OCI-LY7 (cell line): ENCODE measurements around the gene HS3ST5. TPM values are rescaled to one million over a fixed set of nuclear protein-coding genes. Genes with fewer than 3 reads are reported as not detected.

ENCODE experiments used
- BruUV-seq: library from RNA; stranded (reverse); fragments of 400-500 nt; replicated peaks from 2 replicates; lab custom pipeline; 2021; lab: Mats Ljungman, UMichigan
- CTCF ChIA-PET: fragments of 300-600 bp; sonication (Branson Sonifier 250); formaldehyde crosslinking; loops from one replicate; lab custom pipeline; 2022; ENCODE audit warnings: antibody characterized with exemption; ENCODE audit not compliant: unreplicated experiment; lab: Charles Lee
- POLR2A ChIA-PET: fragments of 300-600 bp; sonication (Branson Sonifier 250); formaldehyde crosslinking; loops from one replicate; lab custom pipeline; 2022; ENCODE audit warnings: antibody characterized with exemption; lab: Charles Lee
- DNase-seq: peaks from one replicate; pipeline ENCODE4 v3.0.0-alpha.2; 2015; ENCODE audit warnings: low spot score
- H2AFZ ChIP-seq: fragments of 200-600 bp; sonication (generic), shearing (Covaris generic); 2 replicates; pipeline ENCODE4 v1.6.1; 2014; ENCODE audit warnings: mild to moderate bottlenecking, antibody characterized with exemption, low read length, moderate library complexity
- H3K27ac ChIP-seq: fragments of 200-600 bp; sonication (generic); 2 replicates; pipeline ENCODE4 v1.5.1; 2014; ENCODE audit warnings: mixed run types, low read depth, mild to moderate bottlenecking, moderate library complexity, low read length, inconsistent platforms; ENCODE audit not compliant: poor library complexity, severe bottlenecking
- H3K36me3 ChIP-seq: fragments of 200-600 bp; sonication (generic); 2 replicates; pipeline ENCODE4 v1.6.1; 2014; ENCODE audit warnings: mild to moderate bottlenecking, antibody characterized with exemption, low read length, moderate library complexity, mixed read lengths; ENCODE audit not compliant: insufficient read depth
- H3K4me1 ChIP-seq: fragments of 200-600 bp; sonication (generic); 2 replicates; pipeline ENCODE4 v1.5.1; 2014; ENCODE audit warnings: mild to moderate bottlenecking, low read length; ENCODE audit not compliant: insufficient read depth, poor library complexity, severe bottlenecking
- H3K4me2 ChIP-seq: fragments of 200-600 bp; sonication (generic); 2 replicates; pipeline ENCODE4 v1.6.1; 2014; ENCODE audit warnings: mild to moderate bottlenecking, low read length
- H3K4me3 ChIP-seq: fragments of 200-600 bp; sonication (generic); 2 replicates; pipeline ENCODE4 v1.5.1; 2014; ENCODE audit warnings: mild to moderate bottlenecking, low read depth, low read length; ENCODE audit not compliant: poor library complexity, severe bottlenecking
- H3K79me2 ChIP-seq: fragments of 200-600 bp; sonication (generic); 2 replicates; pipeline ENCODE4 v1.6.1; 2016; ENCODE audit warnings: low read depth, mild to moderate bottlenecking, low read length, moderate library complexity, mixed read lengths; ENCODE audit not compliant: insufficient read depth
- H3K9me2 ChIP-seq: fragments of 200-600 bp; sonication (generic); 2 replicates; pipeline ENCODE4 v1.6.1; 2016; ENCODE audit warnings: mild to moderate bottlenecking, low read length, mixed read lengths; ENCODE audit not compliant: insufficient read depth
- H3K9me3 ChIP-seq: fragments of 200-600 bp; sonication (generic); 2 replicates; pipeline ENCODE4 v1.6.1; 2014; ENCODE audit warnings: mild to moderate bottlenecking, mixed run types, low read length, mixed read lengths
- H4K20me1 ChIP-seq: fragments of 200-600 bp; sonication (generic); 2 replicates; pipeline ENCODE4 v1.6.1; 2014; ENCODE audit warnings: mild to moderate bottlenecking, antibody characterized with exemption, low read length, moderate library complexity, mixed read lengths; ENCODE audit not compliant: insufficient read depth
- CTCF ChIP-seq: fragments of 200-600 bp; sonication (generic); conservative IDR thresholded peaks from 2 replicates; pipeline ENCODE4 v1.5.1; 2014; ENCODE audit warnings: mild to moderate bottlenecking, antibody characterized with exemption, low read length, moderate library complexity, mixed read lengths
- EZH2phosphoT487 ChIP-seq: fragments of 200-600 bp; sonication (generic); IDR thresholded peaks from 2 replicates; pipeline ENCODE4 v1.6.1; 2018; ENCODE audit warnings: low read depth, borderline replicate concordance, mild to moderate bottlenecking, mixed run types, antibody characterized with exemption, low read length, moderate library complexity, mixed read lengths
- intact Hi-C: fragments of 100-400 bp; cut with micrococcal nuclease; formaldehyde crosslinking; loops from one replicate; pipeline ENCODE4 v1.10.0; 2022; ENCODE audit not compliant: unreplicated experiment
- total RNA-seq, 2 experiments: library from RNA; depleted of rRNA in 1 of 2; stranded (reverse); fragments of >200 nt in 1 of 2; shearing (Covaris generic) in 1 of 2; gene quantifications; 2 replicates each; pipeline ENCODE4 v1.2.3, GENCODE V29; 2014 to 2022

HS3ST5 gene
- total RNA-seq, 2 experiments from 2014 or later: not detected

GRCh38 chr6:114142258-114142657 is 200.6 kb downstream of the HS3ST5 start:
- Histone ChIP-seq H3K9me3 (no peaks in the 10 kb centered on the region), H3K27ac (no peak overlapping the region), H3K4me1 (no peaks in the 10 kb centered on the region), H3K36me3 (no peaks in the 10 kb centered on the region), H3K4me2 (no peak overlapping the region), H3K79me2 (no peaks in the 10 kb centered on the region), H3K9me2 (no peaks in the 10 kb centered on the region), H2AFZ (no peak overlapping the region), H4K20me1 (no peaks in the 10 kb centered on the region), H3K4me3 (no peak overlapping the region)
- ChIA-PET POLR2A (interaction anchor here (0.6 kb wide), 1 partner anchor 178 kb away, joined by 4 read pairs; no protein-coding TSS in a partner anchor), CTCF (no interaction called here)
- DNase-seq: no peak
- BruUV-seq: no TSS peak
- no peak for TF ChIP-seq CTCF
- TF ChIP-seq EZH2phosphoT487: no peak
- intact Hi-C loops: no loop called here

- POLR2A ChIA-PET: no interaction called here
- H3K4me3 ChIP-seq: no peak overlapping the region
- H3K27ac ChIP-seq: no peak overlapping the region
- H3K4me2 ChIP-seq: no peak overlapping the region
- TF ChIP-seq CTCF (no peak), EZH2phosphoT487 (no peak)
- intact Hi-C loops: no loop called here
- no peaks in the 10 kb centered on the region for H3K79me2 ChIP-seq
- no peaks in the 10 kb centered on the region for H3K9me2 ChIP-seq
- no peaks in the 10 kb centered on the region for H3K36me3 ChIP-seq
- no peaks in the 10 kb centered on the region for H3K9me3 ChIP-seq
- H4K20me1 ChIP-seq: no peaks in the 10 kb centered on the region
- DNase-seq: no peak
- CTCF ChIA-PET: no interaction called here
- no peaks in the 10 kb centered on the region for H3K4me1 ChIP-seq
- no peak overlapping the region for H2AFZ ChIP-seq
- no TSS peak for BruUV-seq
These were observed 202.4 kb downstream of the HS3ST5 start for GRCh38 chr6:114140416-114140815.

- no peaks in the 10 kb centered on the region for H3K4me1 ChIP-seq
- BruUV-seq: no TSS peak
- POLR2A ChIA-PET: interaction anchor here (0.9 kb wide), 1 partner anchor 40 kb away, joined by 4 read pairs; no protein-coding TSS in a partner anchor
- no peak overlapping the region for H2AFZ ChIP-seq
- intact Hi-C loops: no loop called here
- no peaks in the 10 kb centered on the region for H3K36me3 ChIP-seq
- DNase-seq: no peak
- H3K4me2 ChIP-seq: no peak overlapping the region
- H3K79me2 ChIP-seq: no peaks in the 10 kb centered on the region
- H3K9me3 ChIP-seq: no peaks in the 10 kb centered on the region
- no peaks in the 10 kb centered on the region for H4K20me1 ChIP-seq
- TF ChIP-seq EZH2phosphoT487 (no peak), CTCF (no peak)
- no peaks in the 10 kb centered on the region for H3K9me2 ChIP-seq
- no peak overlapping the region for H3K4me3 ChIP-seq
- CTCF ChIA-PET: no interaction called here
- H3K27ac ChIP-seq: no peak overlapping the region
These were observed 204.1 kb downstream of the HS3ST5 start for GRCh38 chr6:114138577-114139248.
